Measurements from ENCODE around the gene MICA.
"Not testable (repeated sequence)": the region's sequence is repeated elsewhere in the genome, so short reads cannot be mapped to it uniquely, and the experiment has no call there.

MICA gene

GRCh38 chr6:31403283-31404060 is at the start of gene MICA:
Gene MICA (plus strand): TSS chr6:31403595. CDS start chr6:31403633, 38 bp downstream.
- no peak for DNase-seq

GRCh38 chr6:31354158-31354863 is 49.1 kb upstream of the MICA start:
- no peak for DNase-seq

- no peak for DNase-seq
Observed at GRCh38 chr6:31354864-31355582, 48.4 kb upstream of the MICA start.

GRCh38 chr6:31355583-31355948 is 47.8 kb upstream of the MICA start:
- DNase-seq, result no peak

- no peak for DNase-seq
Observed at GRCh38 chr6:31356216-31356945, 47.0 kb upstream of the MICA start.

- DNase-seq, result peak; percentile 70
Observed at GRCh38 chr6:31356946-31357466, 46.4 kb upstream of the MICA start, which contains the start of gene HLA-B. Gene HLA-B (minus strand): TSS chr6:31357179. CDS start chr6:31357158, 21 bp downstream.

- no peak for DNase-seq
Observed at GRCh38 chr6:31357886-31358285, 45.5 kb upstream of the MICA start.

- DNase-seq, result no peak
Observed at GRCh38 chr6:31358302-31358701, 45.1 kb upstream of the MICA start.

- no peak for DNase-seq
Observed at GRCh38 chr6:31359581-31359980, 43.8 kb upstream of the MICA start.

- no peak for DNase-seq
Observed at GRCh38 chr6:31362751-31363150, 40.6 kb upstream of the MICA start.

- no peak for DNase-seq
Observed at GRCh38 chr6:31363811-31364210, 39.6 kb upstream of the MICA start.

- no peak for DNase-seq
Observed at GRCh38 chr6:31365864-31366263, 37.5 kb upstream of the MICA start.

- DNase-seq, result peak; percentile 84
Observed at GRCh38 chr6:31366693-31367470, 36.5 kb upstream of the MICA start.

GRCh38 chr6:31368461-31368860 is 34.9 kb upstream of the MICA start:
- no peak for DNase-seq

- DNase-seq, result not testable (repeated sequence)
Observed at GRCh38 chr6:31374118-31374517, 29.3 kb upstream of the MICA start.

GRCh38 chr6:31375699-31376098 is 27.7 kb upstream of the MICA start:
- no peak for DNase-seq

GRCh38 chr6:31377029-31377428 is 26.4 kb upstream of the MICA start:
- DNase-seq, result no peak

GRCh38 chr6:31378062-31378720 is 25.2 kb upstream of the MICA start:
- no peak for DNase-seq

- no peak for DNase-seq
Observed at GRCh38 chr6:31378721-31379103, 24.7 kb upstream of the MICA start.

GRCh38 chr6:31379850-31380249 is 23.5 kb upstream of the MICA start:
- DNase-seq, result no peak

- no peak for DNase-seq
Observed at GRCh38 chr6:31381666-31382065, 21.7 kb upstream of the MICA start.

Data from NCI-H2029 (cell line).